Choroid plexus epithelial cell (primary cell): ENCODE data around the gene ZC3H12C.

Source experiments
- DNase-seq: peaks from one replicate; pipeline ENCODE4 v3.0.0-alpha.2; 2010; ENCODE audit warnings: low read depth
- H3K4me3 ChIP-seq: 2 replicates; pipeline ENCODE4 v1.5.1; 2011; ENCODE audit warnings: low read depth, mild to moderate bottlenecking, control low read depth, low read length, moderate library complexity
- CTCF ChIP-seq: conservative IDR thresholded peaks from 2 replicates; pipeline ENCODE4 v1.5.1; 2011; ENCODE audit warnings: low read depth, mild to moderate bottlenecking, control low read depth, inconsistent platforms, low read length, moderate library complexity

Gene ZC3H12C

DNA sequence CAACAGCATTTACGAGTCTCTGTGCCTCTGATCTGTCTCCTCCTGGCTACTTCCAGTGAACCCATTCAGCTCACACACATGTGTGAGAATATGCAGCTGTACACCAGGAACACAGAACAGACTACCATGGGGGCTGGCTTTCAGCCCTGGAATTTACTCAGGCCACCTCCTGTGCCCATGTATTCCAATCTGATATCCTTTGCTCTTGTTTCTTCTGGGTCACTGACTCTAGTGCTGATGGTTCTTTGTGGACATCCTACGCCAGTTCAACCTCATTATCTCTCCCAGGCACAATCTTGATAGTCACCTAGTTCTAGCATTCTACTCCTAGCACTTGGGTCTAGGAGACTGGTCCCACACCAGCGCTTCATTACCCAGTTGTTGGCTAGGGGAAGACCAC is 23.0 kb upstream of the ZC3H12C start:
- TF ChIP-seq CTCF: no peak
- no peak overlapping the region for H3K4me3 ChIP-seq
- DNase-seq: no peak

GRCh38 chr11:110071197-110071596 is 22.0 kb upstream of the ZC3H12C start:
- no peak for DNase-seq
- no peak overlapping the region for H3K4me3 ChIP-seq
- no peak for TF ChIP-seq CTCF

DNA sequence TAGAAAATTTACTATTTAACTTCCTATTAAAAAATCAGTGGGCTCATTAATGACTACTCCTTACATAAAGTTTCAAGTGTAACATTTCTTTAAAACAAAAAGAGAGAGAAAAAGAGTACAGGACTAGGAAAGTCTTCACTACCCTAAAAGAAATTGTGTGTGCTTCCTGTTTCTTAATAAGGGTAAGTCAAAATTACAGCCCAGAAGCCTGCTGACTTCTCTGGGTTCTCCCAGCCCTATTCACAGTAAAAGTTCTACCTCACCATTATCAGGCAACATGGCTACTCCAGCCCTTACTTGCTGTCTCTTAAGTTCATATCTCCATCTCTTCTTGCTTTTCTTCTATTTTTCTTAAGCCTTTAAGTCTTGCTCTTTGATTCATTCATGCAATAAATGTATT is 20.3 kb upstream of the ZC3H12C start:
- H3K4me3 ChIP-seq: no peak overlapping the region
- DNase-seq: no peak
- no peak for TF ChIP-seq CTCF

DNA sequence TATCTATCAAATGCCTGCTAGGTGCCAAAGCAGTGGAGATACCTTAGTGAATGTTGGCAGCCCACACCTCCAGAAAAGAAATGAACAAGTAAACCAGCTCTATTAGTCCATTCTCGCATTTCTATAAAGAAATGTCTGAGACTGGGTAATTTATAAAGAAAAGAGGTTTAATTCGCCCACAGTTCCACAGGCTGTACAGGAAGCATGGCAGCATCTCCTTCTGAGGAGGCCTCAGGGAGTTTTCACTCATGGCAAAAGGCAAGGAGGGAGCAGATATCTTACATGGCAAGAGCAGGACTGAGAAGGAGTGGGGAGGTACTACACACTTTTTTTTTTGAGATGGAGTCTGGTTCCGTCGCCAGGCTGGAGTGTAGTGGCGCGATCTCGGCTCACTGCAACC is 18.7 kb upstream of the ZC3H12C start:
- no peak for DNase-seq
- no peak overlapping the region for H3K4me3 ChIP-seq
- no peak for TF ChIP-seq CTCF

DNA sequence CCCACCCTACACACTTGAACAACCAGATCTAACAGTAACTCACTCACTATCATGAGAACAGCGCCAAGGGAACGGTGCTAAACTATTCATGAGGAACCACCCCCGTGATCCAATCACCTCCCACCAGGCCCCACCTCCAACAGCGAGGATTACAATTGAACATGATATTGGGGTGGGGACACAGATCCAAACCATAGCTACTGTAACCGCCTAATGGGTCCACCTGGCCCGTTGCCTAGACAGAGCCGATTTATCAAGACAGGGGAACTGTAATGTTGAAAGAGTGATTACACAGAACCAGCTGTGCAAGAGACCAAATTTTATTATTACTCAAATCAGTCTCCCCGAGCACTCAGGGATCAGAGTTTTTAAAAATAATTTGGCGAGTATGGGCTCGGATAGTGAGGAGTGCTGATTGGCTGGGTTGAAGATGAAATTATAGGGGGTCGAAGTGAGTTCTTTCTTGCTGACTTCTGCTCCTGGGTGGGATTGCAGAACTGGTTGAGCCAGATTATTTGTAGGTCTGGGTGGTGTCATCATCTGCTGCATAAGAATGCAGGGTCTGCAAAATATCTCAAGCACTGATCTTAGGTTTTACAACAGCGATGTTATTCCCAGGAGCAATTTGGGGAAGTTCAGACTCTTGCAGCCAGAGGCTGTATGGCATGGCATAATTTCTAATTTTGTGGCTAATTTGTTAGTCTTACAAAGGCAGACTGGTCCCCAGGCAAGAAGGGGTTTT is 17.9 kb upstream of the ZC3H12C start:
- no peak overlapping the region for H3K4me3 ChIP-seq
- no peak for DNase-seq
- no peak for TF ChIP-seq CTCF

- TF ChIP-seq CTCF: no peak
Measured at GRCh38 chr11:110075847-110076208, 17.4 kb upstream of the ZC3H12C start.

GRCh38 chr11:110076371-110076965 is 16.7 kb upstream of the ZC3H12C start:
- DNase-seq: no peak
- no peak overlapping the region for H3K4me3 ChIP-seq
- no peak for TF ChIP-seq CTCF

More at GRCh38 chr11:110075847-110076208, 17.4 kb upstream of the ZC3H12C start:
- DNase-seq: no peak
- no peak overlapping the region for H3K4me3 ChIP-seq
